Measurements from ENCODE around the gene ZNF277. TPM values are rescaled to one million over a fixed set of nuclear protein-coding genes. Genes with fewer than 3 reads are reported as not detected.

ZNF277 gene
- polyA plus RNA-seq, 1 donor (not counting 4 experiments of a cell fraction or from before 2014, with no cell fraction given) = 20.2 TPM

GRCh38 chr7:112188257-112188656, 18.2 kb upstream of the ZNF277 start:
- Histone ChIP-seq H3K4me2 (ENCODE audit: control insufficient read depth, extremely low read depth, insufficient read depth, low read depth, low read length) (no peak overlapping the region), H3K27ac (ENCODE audit: control insufficient read depth, insufficient read depth, low read length) (no peak overlapping the region), H3K27me3 (ENCODE audit: control insufficient read depth, extremely low read depth, insufficient read depth, low read length) (no peaks in the 10 kb centered on the region), H4K20me1 (ENCODE audit: control insufficient read depth, extremely low read depth, insufficient read depth, low read length) (no peaks in the 10 kb centered on the region), H3K4me1 (ENCODE audit: control insufficient read depth, extremely low read depth, insufficient read depth, low read length) (peaks cover 27% of the 10 kb centered on the region), H2AFZ (ENCODE audit: control insufficient read depth, low read length) (no peak overlapping the region), H3K79me2 (ENCODE audit: control insufficient read depth, insufficient read depth, low read length) (peaks cover 71% of the 10 kb centered on the region), H3K4me3 (ENCODE audit: control insufficient read depth in 2 of 3, extremely low read depth in 1 of 3, insufficient read depth in 2 of 3, low read depth in 1 of 3, low read length in 3 of 3) (no peak overlapping the region), H3K9ac (ENCODE audit: control insufficient read depth, extremely low read depth, insufficient read depth, low read length) (no peak overlapping the region), H3K36me3 (ENCODE audit: control insufficient read depth in 2 of 2, extremely low read depth in 1 of 2, insufficient read depth in 2 of 2, low read length in 2 of 2) (no peaks in the 10 kb centered on the region), H3K9me1 (ENCODE audit: control insufficient read depth, extremely low read depth, insufficient read depth, low read length) (no peaks in the 10 kb centered on the region), H3K9me3 (ENCODE audit: control insufficient read depth, low read depth, low read length) (no peaks in the 10 kb centered on the region)
- FAIRE-seq (no peak), DNase-seq (ENCODE audit: low read depth, low spot score) (no peak)
- TF ChIP-seq CTCF (optimal IDR thresholded peaks at IDR 0.05 in 1 of 3, IDR thresholded peaks at IDR 0.05 in 1 of 3, conservative IDR thresholded peaks at IDR 0.05 in 1 of 3; ENCODE audit: extremely low read depth in 1 of 3, insufficient read depth in 2 of 3, low read length in 3 of 3) = no peak
- TF ChIP-seq EZH2 (IDR thresholded peaks at IDR 0.05; ENCODE audit: low read length) = no peak
- dilution Hi-C loops (cut with MboI; ENCODE audit: extremely low pct_ligation_motif_present, low sequenced_read_pairs) = no loop called here

GRCh38 chr7:112189691-112190090, 16.8 kb upstream of the ZNF277 start:
- H3K9me3 ChIP-seq (ENCODE audit: control insufficient read depth, low read depth, low read length) = no peaks in the 10 kb centered on the region
- H3K27ac ChIP-seq (ENCODE audit: control insufficient read depth, insufficient read depth, low read length) = no peak overlapping the region
- no peak overlapping the region for H2AFZ ChIP-seq (ENCODE audit: control insufficient read depth, low read length)
- no peak overlapping the region for H3K9ac ChIP-seq (ENCODE audit: control insufficient read depth, extremely low read depth, insufficient read depth, low read length)
- no peaks in the 10 kb centered on the region for H3K36me3 ChIP-seq (ENCODE audit: control insufficient read depth in 2 of 2, extremely low read depth in 1 of 2, insufficient read depth in 2 of 2, low read length in 2 of 2)
- dilution Hi-C loops (cut with MboI; ENCODE audit: extremely low pct_ligation_motif_present, low sequenced_read_pairs) = no loop called here
- H3K27me3 ChIP-seq (ENCODE audit: control insufficient read depth, extremely low read depth, insufficient read depth, low read length) = no peaks in the 10 kb centered on the region
- H3K4me2 ChIP-seq (ENCODE audit: control insufficient read depth, extremely low read depth, insufficient read depth, low read depth, low read length) = no peak overlapping the region
- FAIRE-seq (no peak), DNase-seq (ENCODE audit: low read depth, low spot score) (no peak)
- H3K4me3 ChIP-seq (ENCODE audit: control insufficient read depth in 2 of 3, extremely low read depth in 1 of 3, insufficient read depth in 2 of 3, low read depth in 1 of 3, low read length in 3 of 3) = no peak overlapping the region
- H3K4me1 ChIP-seq (ENCODE audit: control insufficient read depth, extremely low read depth, insufficient read depth, low read length) = peaks cover 32% of the 10 kb centered on the region
- no peak for TF ChIP-seq EZH2 (IDR thresholded peaks at IDR 0.05; ENCODE audit: low read length)
- no peak for TF ChIP-seq CTCF (optimal IDR thresholded peaks at IDR 0.05 in 1 of 3, IDR thresholded peaks at IDR 0.05 in 1 of 3, conservative IDR thresholded peaks at IDR 0.05 in 1 of 3; ENCODE audit: extremely low read depth in 1 of 3, insufficient read depth in 2 of 3, low read length in 3 of 3)
- H4K20me1 ChIP-seq (ENCODE audit: control insufficient read depth, extremely low read depth, insufficient read depth, low read length) = no peaks in the 10 kb centered on the region
- H3K79me2 ChIP-seq (ENCODE audit: control insufficient read depth, insufficient read depth, low read length) = peaks cover 68% of the 10 kb centered on the region
- no peaks in the 10 kb centered on the region for H3K9me1 ChIP-seq (ENCODE audit: control insufficient read depth, extremely low read depth, insufficient read depth, low read length)
